ENCODE data around the gene ABCF2. TPM values are rescaled to one million over a fixed set of nuclear protein-coding genes. Genes with fewer than 3 reads are reported as not detected.

The ABCF2 gene
- polyA plus RNA-seq, 1 of the 3 experiments (the other 2 are of a cell fraction) = 75.4 TPM

- H3K79me2 ChIP-seq (ENCODE audit: insufficient read depth) = no peaks in the 10 kb centered on the region
- no peak overlapping the region for H2AFZ ChIP-seq (ENCODE audit: low read depth)
- no peak overlapping the region for H3K27ac ChIP-seq (ENCODE audit: low read depth in 2 of 2, low read length in 1 of 2)
- no peak for DNase-seq
- H3K4me3 ChIP-seq (ENCODE audit: low read depth in 2 of 2, low read length in 1 of 2) = no peak overlapping the region
- no peak overlapping the region for H3K9ac ChIP-seq
- CTCF ChIA-PET = interaction anchor here (0.7 to 9.8 kb wide), 5 partner anchors 13 to 68 kb away, joined by 3 to 86 read pairs (median 10); partner anchors contain the start of gene GBX1
- 43% methylated on average over 2 of the region's 2 CpGs for WGBS (ENCODE audit: low lambda C conversion rate)
- POLR2A ChIA-PET = interaction anchor here (1.0 kb wide), 1 partner anchor 38 kb away, joined by 4 read pairs; no protein-coding TSS in a partner anchor
- H4K20me1 ChIP-seq (ENCODE audit: insufficient read depth) = no peaks in the 10 kb centered on the region
- no peak overlapping the region for H3K4me2 ChIP-seq
- no peaks in the 10 kb centered on the region for H3K4me1 ChIP-seq (ENCODE audit: control insufficient read depth in 1 of 2, insufficient read depth in 2 of 2, low read depth in 1 of 2, low read length in 1 of 2)
- H3K9me3 ChIP-seq = no peaks in the 10 kb centered on the region
- no peaks in the 10 kb centered on the region for H3F3A ChIP-seq (replicated peaks; ENCODE audit: insufficient read depth)
- no peak for TF ChIP-seq JUND (IDR thresholded peaks at IDR 0.05)
- no peak for TF ChIP-seq TAF1 (IDR thresholded peaks at IDR 0.05; ENCODE audit: borderline replicate concordance, low read depth, low read length)
- no peak for TF ChIP-seq RCOR1 (IDR thresholded peaks at IDR 0.05; ENCODE audit: low read length)
- no peak for TF ChIP-seq YY1 (IDR thresholded peaks at IDR 0.05; ENCODE audit: low read depth)
- no peak for TF ChIP-seq FOXM1 (IDR thresholded peaks at IDR 0.05; ENCODE audit: low read depth)
- TF ChIP-seq, protein P1, sequence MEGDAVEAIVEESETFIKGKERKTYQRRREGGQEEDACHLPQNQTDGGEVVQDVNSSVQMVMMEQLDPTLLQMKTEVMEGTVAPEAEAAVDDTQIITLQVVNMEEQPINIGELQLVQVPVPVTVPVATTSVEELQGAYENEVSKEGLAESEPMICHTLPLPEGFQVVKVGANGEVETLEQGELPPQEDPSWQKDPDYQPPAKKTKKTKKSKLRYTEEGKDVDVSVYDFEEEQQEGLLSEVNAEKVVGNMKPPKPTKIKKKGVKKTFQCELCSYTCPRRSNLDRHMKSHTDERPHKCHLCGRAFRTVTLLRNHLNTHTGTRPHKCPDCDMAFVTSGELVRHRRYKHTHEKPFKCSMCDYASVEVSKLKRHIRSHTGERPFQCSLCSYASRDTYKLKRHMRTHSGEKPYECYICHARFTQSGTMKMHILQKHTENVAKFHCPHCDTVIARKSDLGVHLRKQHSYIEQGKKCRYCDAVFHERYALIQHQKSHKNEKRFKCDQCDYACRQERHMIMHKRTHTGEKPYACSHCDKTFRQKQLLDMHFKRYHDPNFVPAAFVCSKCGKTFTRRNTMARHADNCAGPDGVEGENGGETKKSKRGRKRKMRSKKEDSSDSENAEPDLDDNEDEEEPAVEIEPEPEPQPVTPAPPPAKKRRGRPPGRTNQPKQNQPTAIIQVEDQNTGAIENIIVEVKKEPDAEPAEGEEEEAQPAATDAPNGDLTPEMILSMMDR (IDR thresholded peaks at IDR 0.05) = no peak
- TF ChIP-seq, protein P2, sequence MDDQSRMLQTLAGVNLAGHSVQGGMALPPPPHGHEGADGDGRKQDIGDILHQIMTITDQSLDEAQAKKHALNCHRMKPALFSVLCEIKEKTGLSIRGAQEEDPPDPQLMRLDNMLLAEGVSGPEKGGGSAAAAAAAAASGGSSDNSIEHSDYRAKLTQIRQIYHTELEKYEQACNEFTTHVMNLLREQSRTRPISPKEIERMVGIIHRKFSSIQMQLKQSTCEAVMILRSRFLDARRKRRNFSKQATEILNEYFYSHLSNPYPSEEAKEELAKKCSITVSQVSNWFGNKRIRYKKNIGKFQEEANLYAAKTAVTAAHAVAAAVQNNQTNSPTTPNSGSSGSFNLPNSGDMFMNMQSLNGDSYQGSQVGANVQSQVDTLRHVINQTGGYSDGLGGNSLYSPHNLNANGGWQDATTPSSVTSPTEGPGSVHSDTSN (IDR thresholded peaks at IDR 0.05) = no peak
- no peak for TF ChIP-seq CHD2 (IDR thresholded peaks at IDR 0.05; ENCODE audit: low read length, partially characterized antibody)
- TF ChIP-seq SMC3 (IDR thresholded peaks at IDR 0.05; ENCODE audit: low read depth, low read length) = no peak
- TF ChIP-seq EP300 (IDR thresholded peaks at IDR 0.05; ENCODE audit: borderline replicate concordance in 1 of 2, low read depth in 1 of 2, low read length in 1 of 2) = no peak
- TF ChIP-seq MAX (IDR thresholded peaks at IDR 0.05; ENCODE audit: low read depth) = no peak
- H3K36me3 ChIP-seq (replicated peaks in 1 of 2; ENCODE audit: control insufficient read depth in 1 of 2, insufficient read depth in 2 of 2, low read length in 1 of 2) = no peaks in the 10 kb centered on the region
- no peaks in the 10 kb centered on the region for H3K9me2 ChIP-seq
- H3K27me3 ChIP-seq (ENCODE audit: insufficient read depth) = peaks cover 58% of the 10 kb centered on the region
Observed at GRCh38 chr7:151178831-151179230, 48.2 kb downstream of the ABCF2 start.

GRCh38 chr7:151178236-151178635, 48.8 kb downstream of the ABCF2 start:
- Histone ChIP-seq H3F3A (replicated peaks; ENCODE audit: insufficient read depth) (no peaks in the 10 kb centered on the region), H3K9me3 (no peaks in the 10 kb centered on the region), H3K27ac (ENCODE audit: low read depth in 2 of 2, low read length in 1 of 2) (no peak overlapping the region), H3K9ac (no peak overlapping the region), H3K36me3 (replicated peaks in 1 of 2; ENCODE audit: control insufficient read depth in 1 of 2, insufficient read depth in 2 of 2, low read length in 1 of 2) (no peaks in the 10 kb centered on the region), H3K4me3 (ENCODE audit: low read depth in 2 of 2, low read length in 1 of 2) (no peak overlapping the region), H3K79me2 (ENCODE audit: insufficient read depth) (no peaks in the 10 kb centered on the region), H3K27me3 (ENCODE audit: insufficient read depth) (peaks cover 61% of the 10 kb centered on the region), H4K20me1 (ENCODE audit: insufficient read depth) (no peaks in the 10 kb centered on the region), H2AFZ (ENCODE audit: low read depth) (no peak overlapping the region), H3K4me2 (no peak overlapping the region), H3K9me2 (no peaks in the 10 kb centered on the region), H3K4me1 (ENCODE audit: control insufficient read depth in 1 of 2, insufficient read depth in 2 of 2, low read depth in 1 of 2, low read length in 1 of 2) (no peaks in the 10 kb centered on the region)
- POLR2A ChIA-PET = no interaction called here
- TF ChIP-seq NFIC (IDR thresholded peaks at IDR 0.05; ENCODE audit: borderline replicate concordance) (no peak), USF2 (IDR thresholded peaks at IDR 0.05; ENCODE audit: borderline replicate concordance, low read depth, low read length) (no peak)
- CTCF ChIA-PET = interaction anchor here (1.2 to 9.8 kb wide), 4 partner anchors 12 to 67 kb away, joined by 3 to 86 read pairs (median 35); partner anchors contain the start of gene GBX1
- peak; percentile 29 for DNase-seq
- 74% methylated on average over 9 of the region's 9 CpGs for whole genome bisulfite sequencing (ENCODE audit: low lambda C conversion rate)

Data from SK-N-SH (cell line).